ENCODE data around the gene VANGL2. TPM values are rescaled to one million over a fixed set of nuclear protein-coding genes. Genes with fewer than 3 reads are reported as not detected.

Gene VANGL2
- total and polyA plus RNA-seq, 8 donors: 0.45 to 7.4 (median 2.8) TPM

- 76 to 86% (median 77%) methylated on average over 3 of the region's 3 CpGs for WGBS, 5 donors
- no peaks in the 10 kb centered on the region for H3K9me3 ChIP-seq
- H3K4me3 ChIP-seq: no peak overlapping the region
- intact Hi-C loops (cut with DNase I; ENCODE audit: low total_unique reads): no loop called here
- H3K27ac ChIP-seq: no peak overlapping the region
- TF ChIP-seq POLR2AphosphoS5 (IDR thresholded peaks at IDR 0.05) (no peak), POLR2A (IDR thresholded peaks at IDR 0.05) (no peak)
- no peaks in the 10 kb centered on the region for H3K27me3 ChIP-seq
- H3K4me1 ChIP-seq: peaks cover 0 to 17% (median 5%) of the 10 kb centered on the region in 4 donors
- H3K36me3 ChIP-seq: peaks cover 0 to 15% (median 9%) of the 10 kb centered on the region in 4 donors
- DNase-seq: no peak
Observed at GRCh38 chr1:160412028-160412362, 11.6 kb downstream of the VANGL2 start.

DNA sequence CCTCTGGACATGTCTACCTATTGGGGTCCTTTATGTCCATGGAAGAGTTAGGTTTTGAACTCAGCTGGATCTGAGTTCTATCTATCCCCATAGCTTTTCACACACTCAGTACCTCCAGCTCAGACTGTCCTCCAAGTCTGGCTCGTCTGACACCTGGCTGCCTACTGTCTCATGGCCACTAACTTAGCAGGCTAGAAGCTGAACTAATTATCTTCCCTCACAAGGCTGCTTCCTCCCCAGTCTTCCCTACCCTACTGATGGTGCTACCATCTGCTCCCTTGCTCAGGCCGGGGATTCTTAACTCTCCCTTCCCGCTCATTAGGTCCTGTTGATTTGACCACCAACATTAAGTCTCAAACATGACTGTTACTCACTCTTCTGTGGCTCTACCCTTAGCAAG, 13.4 kb downstream of the VANGL2 start:
- WGBS, 5 donors: 88 to 94% (median 91%) methylated on average over 3 of the region's 3 CpGs
- Histone ChIP-seq H3K4me3 (no peak overlapping the region), H3K27me3 (no peaks in the 10 kb centered on the region), H3K36me3 (peaks cover 0 to 25% (median 21%) of the 10 kb centered on the region in 4 donors), H3K9me3 (no peaks in the 10 kb centered on the region), H3K27ac (no peak overlapping the region), H3K4me1 (peaks cover 0 to 9% (median 2%) of the 10 kb centered on the region in 4 donors)
- no peak for DNase-seq
- TF ChIP-seq POLR2A (IDR thresholded peaks at IDR 0.05) (no peak), CTCF (IDR thresholded peaks at IDR 0.05) (no peak), EP300 (IDR thresholded peaks at IDR 0.05) (no peak), POLR2AphosphoS5 (IDR thresholded peaks at IDR 0.05) (no peak)
- intact Hi-C loops (cut with DNase I; ENCODE audit: low total_unique reads): no loop called here

- no peak for TF ChIP-seq CTCF (IDR thresholded peaks at IDR 0.05)
- no peak for TF ChIP-seq EP300 (IDR thresholded peaks at IDR 0.05)
- no peak for TF ChIP-seq POLR2A (IDR thresholded peaks at IDR 0.05)
- TF ChIP-seq POLR2AphosphoS5 (IDR thresholded peaks at IDR 0.05): no peak
- 81 to 90% (median 85%) methylated on average over 2 of the region's 2 CpGs for WGBS, 5 donors
- Histone ChIP-seq H3K36me3 (peaks cover 0 to 37% (median 28%) of the 10 kb centered on the region in 4 donors), H3K4me3 (no peak overlapping the region), H3K27me3 (no peaks in the 10 kb centered on the region), H3K9me3 (no peaks in the 10 kb centered on the region), H3K27ac (no peak overlapping the region), H3K4me1 (peaks cover 0 to 6% (median 2%) of the 10 kb centered on the region in 4 donors)
- no peak for DNase-seq
- intact Hi-C loops (cut with DNase I; ENCODE audit: low total_unique reads): no loop called here
Observed at GRCh38 chr1:160414881-160415280, 14.5 kb downstream of the VANGL2 start.

- Histone ChIP-seq H3K4me3 (no peak overlapping the region), H3K27ac (no peak overlapping the region), H3K4me1 (peaks cover 0 to 3% (median under 1%) of the 10 kb centered on the region in 4 donors), H3K27me3 (no peaks in the 10 kb centered on the region), H3K36me3 (peaks cover 0 to 46% (median 37%) of the 10 kb centered on the region in 4 donors), H3K9me3 (no peaks in the 10 kb centered on the region)
- WGBS, 5 donors: 92 to 95% (median 94%) methylated on average over 9 to 29 of the region's 29 CpGs
- DNase-seq: no peak
- intact Hi-C loops (cut with DNase I; ENCODE audit: low total_unique reads): no loop called here
- no peak for TF ChIP-seq EP300 (IDR thresholded peaks at IDR 0.05)
- TF ChIP-seq CTCF (IDR thresholded peaks at IDR 0.05): no peak
- TF ChIP-seq POLR2AphosphoS5 (IDR thresholded peaks at IDR 0.05): no peak
- no peak for TF ChIP-seq POLR2A (IDR thresholded peaks at IDR 0.05)
Observed at GRCh38 chr1:160415696-160416290, 15.4 kb downstream of the VANGL2 start.

DNA sequence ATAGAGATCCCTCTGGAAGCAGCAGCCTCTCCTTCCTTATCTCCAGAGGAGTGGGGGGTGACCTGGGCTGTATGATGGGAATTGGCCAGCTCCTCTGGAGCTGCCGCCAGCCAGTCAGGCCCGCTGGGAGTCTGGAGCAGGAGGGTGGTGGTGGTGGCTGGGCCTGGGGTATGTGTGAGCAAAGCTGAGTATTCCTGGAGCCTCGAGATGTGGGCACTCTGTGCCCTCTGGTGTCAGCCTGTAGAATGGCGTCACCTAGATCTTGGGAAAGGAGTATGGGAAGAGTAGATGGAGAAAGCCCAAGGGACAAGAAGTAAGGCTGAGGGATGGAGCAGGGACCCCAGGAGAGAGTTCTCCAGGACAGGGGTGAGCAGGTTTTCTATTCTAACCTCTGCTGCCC, 16.0 kb downstream of the VANGL2 start:
- peak in 1 of 2 donors; percentile 67 for DNase-seq
- Histone ChIP-seq H3K27me3 (no peaks in the 10 kb centered on the region), H3K9me3 (no peaks in the 10 kb centered on the region), H3K27ac (no peak overlapping the region), H3K4me1 (peaks cover 0 to 3% (median 0%) of the 10 kb centered on the region in 4 donors), H3K36me3 (peaks cover 0 to 52% (median 43%) of the 10 kb centered on the region in 4 donors), H3K4me3 (no peak overlapping the region)
- intact Hi-C loops (cut with DNase I; ENCODE audit: low total_unique reads): no loop called here
- 47 to 64% (median 53%) methylated on average over 3 to 4 of the region's 4 CpGs for WGBS, 5 donors
- TF ChIP-seq POLR2AphosphoS5 (IDR thresholded peaks at IDR 0.05): no peak
- peak in 3 of 7 experiments; percentile 10 to 22 (median 15) for TF ChIP-seq CTCF (IDR thresholded peaks at IDR 0.05)
